Uterus (tissue), 4 donors: Measurements from ENCODE around the gene SMC6. TPM values are rescaled to one million over a fixed set of nuclear protein-coding genes. Genes with fewer than 3 reads are reported as not detected.

Experiments
- DNase-seq, 2 donors: peaks; one replicate each; pipeline ENCODE4 v3.0.0-alpha.2; 2019 to 2020
- H3K27ac ChIP-seq, 2 donors: fragments of 200-600 bp; sonication (generic); 1 replicate in 1 of 2; 2 replicates in 1 of 2; pipeline ENCODE4 v1.5.1; 2016 to 2018
- H3K27me3 ChIP-seq, 2 donors: fragments of 200-600 bp; sonication (generic); one replicate each; pipeline ENCODE4 v1.5.1; 2018 to 2019; ENCODE audit warnings: control low read depth in 1 of 2
- H3K36me3 ChIP-seq, 2 donors: fragments of 200-600 bp; sonication (generic); one replicate each; pipeline ENCODE4 v1.5.1; 2019; ENCODE audit warnings: control low read depth in 1 of 2
- H3K4me1 ChIP-seq, 2 donors: fragments of 200-600 bp; sonication (generic); one replicate each; pipeline ENCODE4 v1.5.1; 2018 to 2019; ENCODE audit warnings: control low read depth in 1 of 2
- H3K4me3 ChIP-seq, 2 donors: fragments of 200-600 bp; sonication (generic); 1 replicate in 1 of 2; 2 replicates in 1 of 2; pipeline ENCODE4 v1.5.1; 2018 to 2019; ENCODE audit warnings: mild to moderate bottlenecking in 1 of 2
- H3K9me3 ChIP-seq, 2 donors: fragments of 200-600 bp; sonication (generic); one replicate each; pipeline ENCODE4 v1.5.1; 2019; ENCODE audit warnings: control low read depth in 1 of 2
- CTCF ChIP-seq, 4 experiments: fragments of 200-600 bp in 2 of 4; fragments of 450-650 bp in 2 of 4; sonication (generic) in 2 of 4; IDR thresholded peaks; one replicate each; pipeline ENCODE4 v1.5.1; 2016 to 2019; ENCODE audit warnings: antibody characterized with exemption in 4 of 4, mild to moderate bottlenecking in 2 of 4, moderate library complexity in 1 of 4
- POLR2A ChIP-seq, 2 donors: fragments of 450-650 bp; IDR thresholded peaks; one replicate each; pipeline ENCODE4 v1.6.1; 2016; ENCODE audit warnings: antibody characterized with exemption in 2 of 2, mild to moderate bottlenecking in 1 of 2, moderate library complexity in 1 of 2
- intact Hi-C: fragments of 100-400 bp; cut with DNase I; formaldehyde crosslinking; loops from one replicate; pipeline ENCODE4 v1.15.1; 2023; ENCODE audit warnings: low total_unique reads
- total RNA-seq, 4 donors: library from RNA; depleted of rRNA in 3 of 4; stranded (reverse); fragments of >200 nt in 3 of 4; gene quantifications; one replicate each; pipeline versions ENCODE4 v1.1.0 to v1.2.4, GENCODE V29; 2014 to 2023
- donor health status: DM: yes; HTN: yes; CAD: no.

Gene SMC6
- total RNA-seq, 4 donors from 2014 or later, result 7.4 to 49.4 (median 15.5) TPM

- no peak for TF ChIP-seq CTCF (IDR thresholded peaks at IDR 0.05)
- TF ChIP-seq POLR2A (IDR thresholded peaks at IDR 0.05), result no peak
- Histone ChIP-seq H3K9me3 (no peaks in the 10 kb centered on the region), H3K4me3 (no peak overlapping the region), H3K36me3 (no peaks in the 10 kb centered on the region), H3K27me3 (no peaks in the 10 kb centered on the region), H3K27ac (no peak overlapping the region), H3K4me1 (no peaks in the 10 kb centered on the region)
- intact Hi-C loops, result no loop called here
- DNase-seq, result no peak
Observed at GRCh38 chr2:17621781-17622180, 131.8 kb downstream of the SMC6 start.

- H3K9me3 ChIP-seq, result no peaks in the 10 kb centered on the region
- no peak for DNase-seq
- intact Hi-C loops, result no loop called here
- H3K27ac ChIP-seq, result no peak overlapping the region
- H3K27me3 ChIP-seq, result no peaks in the 10 kb centered on the region
- no peaks in the 10 kb centered on the region for H3K36me3 ChIP-seq
- TF ChIP-seq CTCF (IDR thresholded peaks at IDR 0.05) (no peak), POLR2A (IDR thresholded peaks at IDR 0.05) (no peak)
- H3K4me1 ChIP-seq, result no peaks in the 10 kb centered on the region
- no peak overlapping the region for H3K4me3 ChIP-seq
Observed at GRCh38 chr2:17620841-17621240, 132.8 kb downstream of the SMC6 start.

- Histone ChIP-seq H3K27me3 (no peaks in the 10 kb centered on the region), H3K27ac (no peak overlapping the region), H3K4me1 (no peaks in the 10 kb centered on the region), H3K4me3 (no peak overlapping the region), H3K36me3 (no peaks in the 10 kb centered on the region), H3K9me3 (no peaks in the 10 kb centered on the region)
- DNase-seq, result no peak
- no peak for TF ChIP-seq CTCF (IDR thresholded peaks at IDR 0.05)
- no peak for TF ChIP-seq POLR2A (IDR thresholded peaks at IDR 0.05)
- intact Hi-C loops, result no loop called here
Observed at GRCh38 chr2:17620280-17620679, 133.3 kb downstream of the SMC6 start.

- Histone ChIP-seq H3K4me1 (no peaks in the 10 kb centered on the region), H3K27ac (no peak overlapping the region), H3K27me3 (no peaks in the 10 kb centered on the region), H3K9me3 (no peaks in the 10 kb centered on the region), H3K36me3 (no peaks in the 10 kb centered on the region), H3K4me3 (no peak overlapping the region)
- intact Hi-C loops, result no loop called here
- DNase-seq, result no peak
- no peak for TF ChIP-seq CTCF (IDR thresholded peaks at IDR 0.05)
Observed at GRCh38 chr2:17617955-17618354, 135.7 kb downstream of the SMC6 start.

GRCh38 chr2:17617516-17617915 is 136.1 kb downstream of the SMC6 start:
- no peaks in the 10 kb centered on the region for H3K9me3 ChIP-seq
- H3K4me3 ChIP-seq, result no peak overlapping the region
- no peaks in the 10 kb centered on the region for H3K36me3 ChIP-seq
- no peak overlapping the region for H3K27ac ChIP-seq
- intact Hi-C loops, result no loop called here
- no peak for DNase-seq
- H3K4me1 ChIP-seq, result no peaks in the 10 kb centered on the region
- no peaks in the 10 kb centered on the region for H3K27me3 ChIP-seq
- no peak for TF ChIP-seq POLR2A (IDR thresholded peaks at IDR 0.05)
- no peak for TF ChIP-seq CTCF (IDR thresholded peaks at IDR 0.05)
